ENCODE results near the gene ST7L. TPM values are rescaled to one million over a fixed set of nuclear protein-coding genes. Genes with fewer than 3 reads are reported as not detected.

Gene ST7L
- total and polyA plus RNA-seq, 2 of the 4 experiments (the other 2 are of a cell fraction), result 7.7 to 14.7 TPM

Small RNAs within 50 kb of the gene (microRNA-seq; reads per million reads assigned to microRNA genes)
- not detected for gene RNU7-70P (ENCODE audit: insufficient read depth, insufficient read length)

Small RNAs within 50 kb of the gene (small RNA-seq; reads per million reads assigned to genes)
- gene RNU7-70P, result 0 to 2.4 (median 0) reads per million in 5 experiments

Other genes with a start within 250 kb of the ST7L start
- gene CTTNBP2NL, start 222.9 kb downstream of the ST7L start, total RNA-seq (2012; rRNA removed), result 22.0 and 31.7 TPM in 2 replicates
- 11.0 and 12.4 TPM in 2 replicates for gene CTTNBP2NL, start 222.9 kb downstream of the ST7L start, polyA plus RNA-seq (2012; rRNA removed)
- 0.54 and 0.56 TPM in 2 replicates for gene WNT2B, start 110.2 kb downstream of the ST7L start, total RNA-seq (2012; rRNA removed)
- gene WNT2B, start 110.2 kb downstream of the ST7L start, polyA plus RNA-seq (2012; rRNA removed), result 0.50 TPM in 2 replicates
- gene CAPZA1, start 691 bp upstream of the ST7L start, total RNA-seq (2012; rRNA removed), result 262 and 440 TPM in 2 replicates
- 98.5 and 108 TPM in 2 replicates for gene CAPZA1, start 691 bp upstream of the ST7L start, polyA plus RNA-seq (2012; rRNA removed)
- 33.9 and 36.7 TPM in 2 replicates for gene MOV10, start 55.5 kb upstream of the ST7L start, total RNA-seq (2012; rRNA removed)
- 102 and 103 TPM in 2 replicates for gene MOV10, start 55.5 kb upstream of the ST7L start, polyA plus RNA-seq (2012; rRNA removed)
- 699 and 764 TPM in 2 replicates for gene RHOC, start 88.0 kb upstream of the ST7L start, total RNA-seq (2012; rRNA removed)
- gene RHOC, start 88.0 kb upstream of the ST7L start, polyA plus RNA-seq (2012; rRNA removed), result 839 and 1,049 TPM in 2 replicates
- 1.4 and 1.8 TPM in 2 replicates for gene PPM1J, start 96.2 kb upstream of the ST7L start, total RNA-seq (2012; rRNA removed)
- gene PPM1J, start 96.2 kb upstream of the ST7L start, polyA plus RNA-seq (2012; rRNA removed), result 2.4 and 2.8 TPM in 2 replicates

Measured in IMR-90 (cell line).